ENCODE data around the gene APP. TPM values are rescaled to one million over a fixed set of nuclear protein-coding genes. Genes with fewer than 3 reads are reported as not detected.

The APP gene
- total RNA-seq, 1 donor from 2014 or later: 358 TPM

GRCh38 chr21:25898671-25899070 lies 271.9 kb downstream of the APP start:
- Histone ChIP-seq H3K4me1 (no peaks in the 10 kb centered on the region), H3K27me3 (ENCODE audit: low read depth) (no peaks in the 10 kb centered on the region), H3K4me3 (no peak overlapping the region), H3K36me3 (peaks cover 6% of the 10 kb centered on the region), H3K27ac (no peak overlapping the region), H3K9me3 (no peaks in the 10 kb centered on the region)
- TF ChIP-seq CTCF (IDR thresholded peaks at IDR 0.05): no peak
- no peak for ATAC-seq
- intact Hi-C loops (cut with DNase I): loop anchor here (10.0 kb wide), 1 partner anchor 266 kb away; no protein-coding TSS in a partner anchor
- DNase-seq: no peak

GRCh38 chr21:25897383-25897782 lies 273.2 kb downstream of the APP start:
- TF ChIP-seq CTCF (IDR thresholded peaks at IDR 0.05): no peak
- peaks cover 6% of the 10 kb centered on the region for H3K36me3 ChIP-seq
- H3K4me3 ChIP-seq: no peak overlapping the region
- H3K27ac ChIP-seq: peak overlapping the region; percentile 6
- no peaks in the 10 kb centered on the region for H3K27me3 ChIP-seq (ENCODE audit: low read depth)
- no peaks in the 10 kb centered on the region for H3K9me3 ChIP-seq
- ATAC-seq (no peak), DNase-seq (no peak)
- intact Hi-C loops (cut with DNase I): loop anchor here (10.0 kb wide), 1 partner anchor 267 kb away; no protein-coding TSS in a partner anchor
- no peaks in the 10 kb centered on the region for H3K4me1 ChIP-seq

GRCh38 chr21:25896501-25897056 lies 274.0 kb downstream of the APP start:
- intact Hi-C loops (cut with DNase I): loop anchor here (10.0 kb wide), 1 partner anchor 268 kb away; no protein-coding TSS in a partner anchor

GRCh38 chr21:25895565-25896205 lies 274.9 kb downstream of the APP start:
- Histone ChIP-seq H3K27me3 (ENCODE audit: low read depth) (no peaks in the 10 kb centered on the region), H3K36me3 (peaks cover 16% of the 10 kb centered on the region), H3K9me3 (no peaks in the 10 kb centered on the region), H3K27ac (no peak overlapping the region), H3K4me1 (no peaks in the 10 kb centered on the region), H3K4me3 (no peak overlapping the region)
- peak; percentile 59 to 62 for ATAC-seq
- no peak for DNase-seq
- intact Hi-C loops (cut with DNase I): loop anchor here (10.0 kb wide), 1 partner anchor 269 kb away; no protein-coding TSS in a partner anchor
- peak; percentile 38 for TF ChIP-seq CTCF (IDR thresholded peaks at IDR 0.05)

More at GRCh38 chr21:25896501-25897056, 274.0 kb downstream of the APP start:
- Histone ChIP-seq H3K36me3 (peaks cover 7% of the 10 kb centered on the region), H3K27me3 (ENCODE audit: low read depth) (no peaks in the 10 kb centered on the region), H3K4me3 (no peak overlapping the region), H3K27ac (no peak overlapping the region), H3K9me3 (no peaks in the 10 kb centered on the region), H3K4me1 (no peaks in the 10 kb centered on the region)
- no peak for DNase-seq
- TF ChIP-seq CTCF (IDR thresholded peaks at IDR 0.05): no peak
- ATAC-seq: no peak

GRCh38 chr21:25893191-25893590 lies 277.4 kb downstream of the APP start:
- no peaks in the 10 kb centered on the region for H3K9me3 ChIP-seq
- DNase-seq (no peak), ATAC-seq (no peak)
- H3K27ac ChIP-seq: no peak overlapping the region
- H3K4me3 ChIP-seq: no peak overlapping the region
- H3K36me3 ChIP-seq: peaks cover 30% of the 10 kb centered on the region
- intact Hi-C loops (cut with DNase I): loop anchor here (10.0 kb wide), 1 partner anchor 272 kb away; no protein-coding TSS in a partner anchor
- peaks cover 6% of the 10 kb centered on the region for H3K4me1 ChIP-seq
- no peaks in the 10 kb centered on the region for H3K27me3 ChIP-seq (ENCODE audit: low read depth)
- no peak for TF ChIP-seq CTCF (IDR thresholded peaks at IDR 0.05)
